ENCODE results near the gene PSME3.

Gene PSME3

GRCh38 chr17:42818379-42818778 is 14.8 kb upstream of the PSME3 start:
- peak; percentile 26 for DNase-seq

- DNase-seq = peak; percentile 60
These were observed 13.2 kb upstream of the PSME3 start for GRCh38 chr17:42819939-42820535.

- no peak for DNase-seq
These were observed 12.0 kb upstream of the PSME3 start for GRCh38 chr17:42821176-42821575.

GRCh38 chr17:42827472-42827871 is 5.7 kb upstream of the PSME3 start:
- no peak for DNase-seq

GRCh38 chr17:42830971-42831370 is 2.2 kb upstream of the PSME3 start:
- DNase-seq = no peak

- no peak for DNase-seq
These were observed 824 bp upstream of the PSME3 start for GRCh38 chr17:42832213-42832933.

GRCh38 chr17:42833767-42834422 is 698 bp downstream of the PSME3 start:
- DNase-seq = no peak

GRCh38 chr17:42835732-42836131 is 2.5 kb downstream of the PSME3 start:
- DNase-seq = no peak

- DNase-seq = peak; percentile 31
These were observed 8.9 kb downstream of the PSME3 start for GRCh38 chr17:42841975-42842685.

GRCh38 chr17:42843358-42843934 is 10.2 kb downstream of the PSME3 start:
- peak; percentile 58 for DNase-seq

- no peak for DNase-seq
These were observed 11.1 kb downstream of the PSME3 start, which contains the start of gene AOC2 for GRCh38 chr17:42844271-42844670. Gene AOC2 (plus strand): TSS chr17:42844580. CDS start chr17:42844627, 47 bp downstream.

- DNase-seq = no peak
These were observed 11.8 kb downstream of the PSME3 start for GRCh38 chr17:42844761-42845555.

GRCh38 chr17:42845556-42845917 is 12.3 kb downstream of the PSME3 start:
- no peak for DNase-seq

- no peak for DNase-seq
These were observed 12.9 kb downstream of the PSME3 start for GRCh38 chr17:42845918-42846593.

- DNase-seq = peak; percentile 35
These were observed 13.5 kb downstream of the PSME3 start for GRCh38 chr17:42846594-42847280.

- no peak for DNase-seq
These were observed 14.9 kb downstream of the PSME3 start for GRCh38 chr17:42848093-42848492.

GRCh38 chr17:42849031-42849430 is 15.8 kb downstream of the PSME3 start:
- no peak for DNase-seq

- no peak for DNase-seq
These were observed 16.4 kb downstream of the PSME3 start for GRCh38 chr17:42849451-42850181.

GRCh38 chr17:42850954-42851353 is 17.8 kb downstream of the PSME3 start, which contains the start of gene AOC3:
Gene AOC3 (plus strand): TSS chr17:42851199. CDS start chr17:42851344, 145 bp downstream.
- no peak for DNase-seq

Measured in HCEC 1CT (cell line).